Measurements from ENCODE around the gene NHSL1. TPM values are rescaled to one million over a fixed set of nuclear protein-coding genes. Genes with fewer than 3 reads are reported as not detected.

The NHSL1 gene
- total and polyA plus RNA-seq, 9 donors: 0.84 to 7.1 (median 2.6) TPM

DNA sequence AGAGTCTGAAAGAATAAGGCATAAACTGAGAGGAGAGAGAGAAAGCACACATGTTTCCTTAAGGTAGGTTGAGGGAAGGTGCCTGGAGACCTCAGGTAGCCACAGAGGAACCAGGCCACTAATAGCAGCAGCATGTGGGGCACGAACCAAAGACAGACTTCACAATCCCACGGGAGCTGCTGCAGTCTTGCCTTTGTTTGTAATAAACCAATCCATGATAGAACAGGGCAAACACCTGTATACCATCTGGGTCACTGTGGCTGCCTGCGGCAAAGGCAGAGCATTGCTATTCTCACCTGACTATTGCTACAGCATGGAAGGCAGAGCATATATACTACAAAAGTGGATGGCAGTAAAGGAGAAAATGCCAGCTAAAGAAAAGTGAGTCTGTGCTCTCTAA, 59.0 kb downstream of the NHSL1 start:
- H3K27ac ChIP-seq: no peak overlapping the region
- intact Hi-C loops (cut with DNase I): no loop called here
- H3K4me3 ChIP-seq: no peak overlapping the region
- no peaks in the 10 kb centered on the region for H3K4me1 ChIP-seq (ENCODE audit: insufficient read depth)
- no peak for DNase-seq
- H3K36me3 ChIP-seq: no peaks in the 10 kb centered on the region
- H3K9me3 ChIP-seq: no peaks in the 10 kb centered on the region
- TF ChIP-seq POLR2A (IDR thresholded peaks at IDR 0.05): no peak
- no peak for TF ChIP-seq EP300 (IDR thresholded peaks at IDR 0.05)
- TF ChIP-seq, protein P1, sequence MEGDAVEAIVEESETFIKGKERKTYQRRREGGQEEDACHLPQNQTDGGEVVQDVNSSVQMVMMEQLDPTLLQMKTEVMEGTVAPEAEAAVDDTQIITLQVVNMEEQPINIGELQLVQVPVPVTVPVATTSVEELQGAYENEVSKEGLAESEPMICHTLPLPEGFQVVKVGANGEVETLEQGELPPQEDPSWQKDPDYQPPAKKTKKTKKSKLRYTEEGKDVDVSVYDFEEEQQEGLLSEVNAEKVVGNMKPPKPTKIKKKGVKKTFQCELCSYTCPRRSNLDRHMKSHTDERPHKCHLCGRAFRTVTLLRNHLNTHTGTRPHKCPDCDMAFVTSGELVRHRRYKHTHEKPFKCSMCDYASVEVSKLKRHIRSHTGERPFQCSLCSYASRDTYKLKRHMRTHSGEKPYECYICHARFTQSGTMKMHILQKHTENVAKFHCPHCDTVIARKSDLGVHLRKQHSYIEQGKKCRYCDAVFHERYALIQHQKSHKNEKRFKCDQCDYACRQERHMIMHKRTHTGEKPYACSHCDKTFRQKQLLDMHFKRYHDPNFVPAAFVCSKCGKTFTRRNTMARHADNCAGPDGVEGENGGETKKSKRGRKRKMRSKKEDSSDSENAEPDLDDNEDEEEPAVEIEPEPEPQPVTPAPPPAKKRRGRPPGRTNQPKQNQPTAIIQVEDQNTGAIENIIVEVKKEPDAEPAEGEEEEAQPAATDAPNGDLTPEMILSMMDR (IDR thresholded peaks at IDR 0.05): no peak
- H3K27me3 ChIP-seq: no peaks in the 10 kb centered on the region
- WGBS, 3 donors: 66 to 85% (median 82%) methylated on average over 3 of the region's 3 CpGs

DNA sequence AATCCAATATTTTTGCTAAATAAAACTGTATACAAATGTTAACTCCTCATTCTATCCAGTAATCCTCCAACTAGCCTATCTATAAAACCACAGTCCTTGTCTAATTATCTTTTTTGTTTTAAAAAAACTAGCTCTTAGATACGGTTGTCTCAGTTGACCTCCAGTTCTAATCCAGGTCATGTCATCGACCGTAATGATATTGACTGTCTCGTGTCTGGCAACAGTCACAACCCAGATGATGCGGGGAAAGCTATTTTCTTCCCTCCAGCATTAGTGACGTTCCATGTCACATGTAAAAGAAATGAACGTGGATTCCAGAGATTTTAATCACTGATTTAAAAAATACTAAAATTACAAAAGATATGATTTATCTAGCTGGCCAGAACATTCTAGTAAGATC, 59.7 kb downstream of the NHSL1 start:
- Histone ChIP-seq H3K4me3 (no peak overlapping the region), H3K4me1 (ENCODE audit: insufficient read depth) (no peaks in the 10 kb centered on the region), H3K27me3 (no peaks in the 10 kb centered on the region), H3K27ac (no peak overlapping the region), H3K9me3 (no peaks in the 10 kb centered on the region), H3K36me3 (no peaks in the 10 kb centered on the region)
- DNase-seq: no peak
- 83 to 87% (median 83%) methylated on average over 7 of the region's 7 CpGs for WGBS, 3 donors
- no peak for TF ChIP-seq POLR2A (IDR thresholded peaks at IDR 0.05)
- TF ChIP-seq, protein P1 (IDR thresholded peaks at IDR 0.05): no peak
- no peak for TF ChIP-seq EP300 (IDR thresholded peaks at IDR 0.05)
- intact Hi-C loops (cut with DNase I): loop anchor here in 1 of 4 donors (10.0 kb wide), 1 partner anchor 145 kb away; no protein-coding TSS in a partner anchor

DNA sequence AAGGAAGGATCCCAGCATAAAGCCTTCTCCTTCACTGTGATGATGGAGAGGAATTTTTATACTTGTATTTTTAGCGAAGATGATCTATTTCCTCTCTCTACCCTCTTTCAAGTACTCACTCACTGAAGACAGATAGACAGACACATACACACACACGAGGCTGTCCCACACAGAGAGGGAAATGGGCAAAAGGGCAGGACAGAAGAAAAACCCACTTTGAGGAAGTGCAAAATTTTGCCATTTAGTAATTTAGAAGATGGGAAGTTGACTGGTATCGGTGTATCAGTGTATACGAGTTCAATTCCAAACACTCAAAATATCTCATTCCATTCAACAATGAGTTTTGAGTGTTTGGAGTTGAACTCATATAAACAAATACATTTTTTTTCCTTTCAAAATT, 64.4 kb downstream of the NHSL1 start:
- Histone ChIP-seq H3K27ac (no peak overlapping the region), H3K4me1 (ENCODE audit: insufficient read depth) (no peaks in the 10 kb centered on the region), H3K36me3 (no peaks in the 10 kb centered on the region), H3K4me3 (no peak overlapping the region), H3K27me3 (no peaks in the 10 kb centered on the region), H3K9me3 (no peaks in the 10 kb centered on the region)
- TF ChIP-seq POLR2A (IDR thresholded peaks at IDR 0.05): no peak
- no peak for TF ChIP-seq EP300 (IDR thresholded peaks at IDR 0.05)
- TF ChIP-seq, protein P1 (IDR thresholded peaks at IDR 0.05): no peak
- DNase-seq: no peak
- intact Hi-C loops (cut with DNase I): loop anchor here in 3 of 4 donors (5.0 to 10.0 kb wide), 3 partner anchors 147 to 1473 kb away; no protein-coding TSS in a partner anchor
- 41 to 64% (median 55%) methylated on average over 4 of the region's 4 CpGs for WGBS, 3 donors

DNA sequence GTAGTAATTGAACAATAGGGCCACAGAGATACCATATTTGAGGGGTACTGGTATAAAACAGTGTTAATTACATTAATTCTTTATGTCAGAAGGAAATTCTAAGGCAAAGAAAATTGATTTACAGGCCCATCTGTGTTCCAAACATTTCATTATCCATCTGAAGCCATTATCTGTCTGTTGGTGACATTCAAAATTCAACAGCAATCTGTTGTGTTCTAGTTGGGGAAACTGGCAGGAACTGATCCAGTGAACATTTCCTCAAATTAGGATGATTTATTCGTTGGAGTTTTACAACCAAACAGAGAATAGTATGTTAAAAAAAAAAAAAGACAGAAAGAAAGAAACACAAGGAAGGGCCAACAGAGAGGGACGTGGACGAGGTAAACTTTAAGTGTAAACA, 65.2 kb downstream of the NHSL1 start:
- Histone ChIP-seq H3K4me3 (no peak overlapping the region), H3K9me3 (no peaks in the 10 kb centered on the region), H3K27ac (no peak overlapping the region), H3K4me1 (ENCODE audit: insufficient read depth) (no peaks in the 10 kb centered on the region), H3K27me3 (no peaks in the 10 kb centered on the region), H3K36me3 (no peaks in the 10 kb centered on the region)
- no peak for DNase-seq
- intact Hi-C loops (cut with DNase I): loop anchor here in 3 of 4 donors (5.0 to 10.0 kb wide), 3 partner anchors 148 to 1472 kb away; no protein-coding TSS in a partner anchor
- TF ChIP-seq EP300 (IDR thresholded peaks at IDR 0.05): no peak
- TF ChIP-seq POLR2A (IDR thresholded peaks at IDR 0.05): no peak
- TF ChIP-seq, protein P1 (IDR thresholded peaks at IDR 0.05): no peak
- WGBS, 3 donors: 83 to 86% (median 84%) methylated on average over 3 of the region's 3 CpGs

All from ovary (tissue), 9 donors.